Panc1 (cell line): ENCODE data around the gene ERI2.

Experiments
- POLR2AphosphoS5 ChIP-seq: IDR thresholded peaks from 2 replicates; pipeline ENCODE4 v1.6.1; 2012; ENCODE audit warnings: mild to moderate bottlenecking, low read depth, low read length, moderate library complexity
- TCF7L2 ChIP-seq: IDR thresholded peaks from 2 replicates; pipeline ENCODE4 v1.6.1; 2011; ENCODE audit warnings: mild to moderate bottlenecking, low read depth, low read length, inconsistent platforms
- TF ChIP-seq, protein P1 (sequence below): fragments of 450-650 bp; IDR thresholded peaks from 2 replicates; pipeline ENCODE4 v1.5.1; 2017; ENCODE audit warnings: mild to moderate bottlenecking

DNA sequence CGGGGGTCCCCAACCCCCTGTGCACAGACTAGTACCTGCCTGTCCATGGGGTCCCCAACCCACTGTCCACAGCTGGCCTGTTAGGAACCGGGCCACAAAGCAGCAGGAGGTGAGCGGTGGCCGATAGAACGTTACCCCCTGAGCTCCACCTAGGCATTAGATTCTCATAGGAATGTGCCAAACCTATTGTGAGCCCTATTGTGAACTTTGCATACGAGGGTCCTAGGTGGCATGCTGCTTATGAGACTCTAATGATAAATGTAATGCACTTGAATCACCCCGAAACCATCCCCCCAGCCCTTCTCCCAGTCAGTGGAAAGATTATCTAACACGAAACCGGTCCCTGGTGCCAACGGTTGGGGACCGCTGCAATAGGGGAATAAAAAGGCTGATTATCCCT is 1.6 kb upstream of the ERI2 start:
- TF ChIP-seq, protein P1, sequence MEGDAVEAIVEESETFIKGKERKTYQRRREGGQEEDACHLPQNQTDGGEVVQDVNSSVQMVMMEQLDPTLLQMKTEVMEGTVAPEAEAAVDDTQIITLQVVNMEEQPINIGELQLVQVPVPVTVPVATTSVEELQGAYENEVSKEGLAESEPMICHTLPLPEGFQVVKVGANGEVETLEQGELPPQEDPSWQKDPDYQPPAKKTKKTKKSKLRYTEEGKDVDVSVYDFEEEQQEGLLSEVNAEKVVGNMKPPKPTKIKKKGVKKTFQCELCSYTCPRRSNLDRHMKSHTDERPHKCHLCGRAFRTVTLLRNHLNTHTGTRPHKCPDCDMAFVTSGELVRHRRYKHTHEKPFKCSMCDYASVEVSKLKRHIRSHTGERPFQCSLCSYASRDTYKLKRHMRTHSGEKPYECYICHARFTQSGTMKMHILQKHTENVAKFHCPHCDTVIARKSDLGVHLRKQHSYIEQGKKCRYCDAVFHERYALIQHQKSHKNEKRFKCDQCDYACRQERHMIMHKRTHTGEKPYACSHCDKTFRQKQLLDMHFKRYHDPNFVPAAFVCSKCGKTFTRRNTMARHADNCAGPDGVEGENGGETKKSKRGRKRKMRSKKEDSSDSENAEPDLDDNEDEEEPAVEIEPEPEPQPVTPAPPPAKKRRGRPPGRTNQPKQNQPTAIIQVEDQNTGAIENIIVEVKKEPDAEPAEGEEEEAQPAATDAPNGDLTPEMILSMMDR = no peak
- TF ChIP-seq TCF7L2 (no peak), POLR2AphosphoS5 (no peak)
